ENCODE measurements around the gene RAB3A.

Gene RAB3A, protein sequence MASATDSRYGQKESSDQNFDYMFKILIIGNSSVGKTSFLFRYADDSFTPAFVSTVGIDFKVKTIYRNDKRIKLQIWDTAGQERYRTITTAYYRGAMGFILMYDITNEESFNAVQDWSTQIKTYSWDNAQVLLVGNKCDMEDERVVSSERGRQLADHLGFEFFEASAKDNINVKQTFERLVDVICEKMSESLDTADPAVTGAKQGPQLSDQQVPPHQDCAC

DNA sequence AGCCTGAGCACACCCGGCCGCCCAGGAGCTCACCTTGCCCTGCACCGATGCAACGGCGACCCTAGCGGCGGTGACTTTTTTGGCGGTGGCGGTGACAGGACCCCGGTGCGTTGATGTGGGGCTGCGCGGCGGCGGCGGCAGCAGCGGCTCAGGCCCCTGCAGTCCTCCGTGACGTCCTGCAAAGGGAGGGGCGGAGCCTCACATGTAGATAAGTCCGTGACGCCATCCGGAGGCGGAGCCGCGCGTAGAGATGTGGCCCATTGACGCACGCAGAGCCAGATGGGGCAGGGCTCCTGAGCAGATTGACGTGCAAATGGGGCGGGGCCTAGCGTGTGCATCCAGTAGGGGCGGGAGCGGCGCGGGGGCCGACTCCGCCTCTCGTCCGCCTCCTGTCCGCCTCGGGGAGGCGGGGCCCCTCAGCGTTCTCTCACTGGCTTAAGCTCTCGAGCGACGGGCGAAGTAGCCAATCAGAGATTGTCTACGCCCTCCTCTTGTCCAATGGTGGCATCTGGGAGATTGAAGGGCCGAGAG, at the start of gene RAB3A:
RAB3A (minus strand) TSS at position 180 of the 531 bp plus-strand sequence. CDS start 1,302 bp downstream, outside the sequence.
- DNase-seq (ENCODE audit: low read depth) = peak; percentile 98

DNA sequence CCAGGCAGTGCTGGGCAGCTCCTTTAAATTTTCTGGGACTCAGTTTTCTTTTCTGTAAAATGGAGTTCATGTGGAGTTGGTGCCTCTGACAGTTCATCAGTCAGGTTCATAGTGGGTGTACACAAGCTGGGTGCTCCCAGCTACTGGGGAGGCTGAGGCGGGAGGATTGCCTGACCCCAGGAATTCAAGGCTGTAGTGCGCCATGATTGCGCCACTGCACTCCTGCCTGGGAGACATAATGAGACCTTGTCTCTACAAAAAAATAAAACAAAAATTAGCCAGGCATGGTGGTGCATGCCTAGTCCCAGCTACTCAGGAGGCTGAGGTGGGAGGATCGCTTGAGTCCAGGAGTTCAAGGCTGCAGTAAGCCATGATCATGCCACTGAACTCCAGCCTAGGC, 49.3 kb upstream of the RAB3A start:
- DNase-seq (ENCODE audit: low read depth) = no peak

DNA sequence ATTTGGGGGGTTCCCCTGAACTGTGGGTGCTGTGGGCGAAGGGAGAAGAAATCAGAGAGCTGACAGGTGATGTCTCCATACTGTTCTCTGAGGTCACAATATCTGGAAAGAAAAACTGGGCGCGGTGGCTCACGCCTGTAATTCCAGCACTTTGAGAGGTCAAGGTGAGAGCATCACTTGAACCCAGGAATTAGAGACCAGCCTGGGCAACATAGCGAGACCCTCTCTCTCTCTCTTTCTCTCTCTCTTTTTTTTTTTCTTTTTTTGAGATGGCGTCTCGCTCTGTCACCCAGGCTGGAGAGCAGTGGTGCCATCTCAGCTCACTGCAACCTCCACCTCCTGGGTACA, 48.5 kb upstream of the RAB3A start:
- no peak for DNase-seq (ENCODE audit: low read depth)

DNA sequence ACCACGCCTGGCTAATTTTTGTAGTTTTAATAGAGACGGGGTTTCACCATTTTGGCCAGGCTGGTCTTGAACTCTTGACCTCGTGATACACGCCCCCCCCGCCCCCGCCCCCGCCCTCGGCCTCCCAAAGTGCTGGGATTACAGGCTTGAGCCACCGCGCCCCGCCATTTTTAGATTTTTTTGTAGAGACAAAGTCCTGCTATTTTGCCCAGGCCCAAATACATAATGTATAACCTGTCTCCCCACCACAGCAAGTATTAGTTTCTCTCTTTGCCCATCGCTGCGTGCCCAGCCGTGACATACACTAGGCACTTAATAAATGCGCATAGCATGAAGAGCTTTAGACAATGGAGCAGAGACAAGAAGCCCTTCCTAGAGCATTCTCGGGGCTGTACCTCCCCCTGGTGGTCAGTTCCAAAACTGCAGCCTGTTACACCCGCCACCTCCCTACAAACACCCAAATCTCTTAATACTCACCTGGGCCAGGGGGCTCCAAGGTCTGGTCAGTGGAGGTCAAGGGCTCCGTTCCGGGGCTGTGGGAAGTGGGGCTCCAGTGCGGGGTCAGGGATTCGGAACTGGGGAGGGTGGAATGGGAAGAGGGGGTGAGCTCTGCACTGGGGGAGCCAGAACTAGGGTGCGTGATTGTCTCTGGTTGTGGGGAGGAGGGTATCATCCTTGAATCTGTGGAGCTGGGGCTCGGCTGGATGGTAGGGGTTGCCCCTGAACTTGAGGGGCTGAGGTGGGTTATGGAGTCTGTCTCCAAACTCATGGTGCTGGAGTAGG, 47.9 kb upstream of the RAB3A start:
- DNase-seq (ENCODE audit: low read depth) = peak; percentile 76

DNA sequence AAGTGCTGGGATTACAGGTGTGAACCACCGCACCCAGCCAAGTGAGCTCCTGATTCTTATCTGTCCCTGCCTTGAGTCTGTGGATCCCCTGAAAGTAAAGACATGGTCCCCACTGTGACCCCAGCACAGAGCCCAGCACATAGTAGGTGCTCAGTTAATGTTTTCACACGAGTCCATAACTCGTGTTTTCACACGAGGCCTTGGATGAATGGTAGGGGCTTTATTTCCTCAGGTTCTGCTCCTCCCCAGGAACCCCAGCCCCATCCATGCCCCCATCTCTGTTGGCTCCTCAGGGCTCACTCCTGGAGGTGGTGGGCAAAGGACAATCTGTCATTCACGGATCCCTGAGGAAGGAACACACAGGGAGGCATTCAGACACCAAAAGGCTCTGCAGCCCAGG, 46.0 kb upstream of the RAB3A start:
- DNase-seq (ENCODE audit: low read depth) = no peak

DNA sequence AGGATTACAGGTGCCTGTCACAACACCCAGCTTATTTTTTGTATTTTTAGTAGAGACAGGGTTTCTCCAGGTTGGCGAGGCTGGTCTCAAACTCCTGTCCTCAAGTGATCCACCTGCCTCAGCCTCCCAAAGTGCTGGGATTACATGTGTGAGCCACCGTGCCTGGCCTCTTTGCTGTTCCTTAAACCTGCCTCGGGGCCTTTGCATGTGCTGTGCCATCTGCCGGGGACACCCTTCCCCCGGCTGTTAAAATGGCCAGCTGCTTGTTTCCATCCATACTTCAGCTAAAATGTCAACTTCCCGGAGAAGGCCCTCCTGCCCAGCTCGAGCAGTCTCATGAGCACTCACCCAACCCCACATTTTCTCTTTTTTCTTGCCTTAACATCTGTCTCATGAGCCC, 41.5 kb upstream of the RAB3A start:
- DNase-seq (ENCODE audit: low read depth) = no peak

DNA sequence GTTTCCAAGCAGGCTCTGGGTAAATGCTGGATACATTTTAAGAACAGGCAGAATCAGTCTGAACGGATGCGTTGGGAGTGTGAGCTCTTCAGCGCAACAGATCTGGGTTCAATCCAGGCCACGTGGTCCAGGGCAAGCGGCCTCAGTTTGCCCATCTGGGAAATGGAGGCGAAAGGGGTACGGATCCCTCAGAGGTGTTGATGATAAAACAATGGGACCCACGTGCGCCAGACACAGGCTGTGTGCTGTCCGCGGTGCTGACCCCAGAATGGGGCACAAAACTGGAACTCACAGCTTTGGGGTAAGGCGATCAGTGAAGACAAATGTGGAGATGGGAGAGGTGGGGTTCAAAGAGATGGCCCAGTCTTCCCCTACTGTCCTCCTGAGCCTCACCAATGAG, 35.5 kb upstream of the RAB3A start:
- no peak for DNase-seq (ENCODE audit: low read depth)

DNA sequence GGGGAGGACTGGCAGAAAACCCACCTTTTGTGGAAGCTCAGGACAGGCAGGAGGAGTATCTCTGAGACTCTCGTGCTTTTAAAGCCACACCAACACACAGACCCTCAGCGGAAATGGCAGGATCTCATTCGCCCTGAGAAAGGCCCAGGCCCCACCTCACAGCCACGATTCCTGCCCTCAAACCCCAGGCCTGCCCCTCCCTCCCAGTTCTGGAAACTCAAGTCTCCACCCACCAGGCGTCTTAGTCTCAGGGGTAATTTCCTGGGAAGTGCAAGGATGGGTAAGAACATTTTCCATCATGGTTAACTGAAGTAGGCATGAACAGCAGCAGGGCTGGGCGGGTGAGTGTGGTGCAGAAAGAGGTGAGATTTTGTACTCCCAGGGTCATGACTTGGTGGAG, 30.4 kb upstream of the RAB3A start:
- no peak for DNase-seq (ENCODE audit: low read depth)

DNA sequence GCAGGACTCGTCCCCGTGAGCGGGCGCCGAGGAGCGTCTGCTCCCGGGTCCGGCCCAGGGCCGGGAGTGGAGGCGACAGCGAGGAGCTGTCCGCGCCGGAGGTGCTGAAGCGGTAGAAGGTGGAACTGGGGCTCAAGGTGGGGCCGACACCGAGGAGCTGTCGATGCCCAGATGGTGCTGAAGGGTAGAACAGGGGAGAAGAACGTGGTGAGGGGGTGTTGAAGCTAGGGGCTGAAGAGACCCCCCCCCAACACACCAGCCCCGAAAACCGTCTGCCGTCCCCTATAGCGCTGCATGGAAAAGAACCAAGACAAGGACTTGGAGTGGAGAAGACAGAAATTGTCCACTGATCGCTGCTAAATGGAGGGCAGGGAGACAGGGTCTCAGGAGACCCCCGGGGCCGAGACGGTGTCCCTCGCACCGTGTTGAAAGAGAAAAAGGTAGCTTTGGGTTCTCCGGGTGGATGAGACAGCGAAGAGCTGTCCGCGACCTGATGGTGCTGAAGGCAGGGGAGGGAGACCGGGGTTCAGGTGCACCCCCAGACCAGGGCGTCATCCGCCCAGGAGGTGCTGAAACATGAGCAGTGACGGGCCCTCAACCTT, 29.5 kb upstream of the RAB3A start:
- DNase-seq (ENCODE audit: low read depth) = peak; percentile 14

DNA sequence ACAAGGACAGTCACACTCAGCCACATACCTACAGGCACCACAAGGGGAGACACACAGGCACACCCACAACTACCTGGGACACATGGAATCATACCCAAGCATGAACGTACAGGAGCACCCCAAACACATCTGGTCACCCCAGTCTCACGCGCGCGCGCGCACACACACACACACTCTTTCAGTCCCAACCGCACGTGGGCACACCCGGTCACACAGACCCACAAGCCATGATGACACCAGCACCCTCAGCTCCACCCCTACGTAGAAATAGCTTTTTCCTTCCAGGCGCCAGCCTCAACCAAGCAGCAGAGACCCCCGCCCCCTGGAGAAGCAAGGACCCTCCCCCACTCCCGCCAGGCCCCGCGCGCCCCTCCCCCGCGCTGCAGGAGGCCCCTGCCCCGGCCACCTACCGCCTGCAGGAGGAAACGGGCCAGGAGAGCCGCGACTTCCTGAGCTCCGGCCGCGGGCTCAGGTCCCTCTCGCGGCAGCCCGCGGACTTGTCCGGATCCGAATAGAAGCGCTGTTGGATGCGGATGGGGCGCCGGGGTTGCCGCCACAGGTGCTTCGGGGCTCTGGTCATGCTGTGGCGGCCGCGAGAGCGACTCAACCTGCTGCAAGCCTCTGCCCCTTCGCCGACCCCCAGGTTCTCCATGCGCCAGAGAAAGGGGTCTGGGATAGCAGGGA, 28.8 kb upstream of the RAB3A start:
- DNase-seq (ENCODE audit: low read depth) = no peak

DNA sequence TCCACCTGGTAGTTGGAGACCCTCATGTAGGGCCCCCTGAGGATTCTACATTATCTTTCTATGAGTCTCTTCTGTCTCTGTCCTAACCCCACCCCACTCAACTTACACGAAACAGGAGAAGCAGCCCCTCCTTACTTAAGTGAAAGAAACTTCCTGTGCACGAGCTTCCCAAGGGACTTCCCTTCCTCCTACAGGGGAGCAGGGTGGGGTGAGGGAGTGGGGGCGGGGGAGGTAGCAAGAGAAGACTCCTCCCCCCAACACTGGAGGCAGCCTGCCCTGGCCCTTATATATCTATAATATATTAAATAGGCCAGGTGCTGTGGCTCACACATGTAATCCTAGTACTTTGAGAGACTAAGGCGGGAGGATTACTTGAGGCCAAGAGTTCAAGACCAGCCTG, 27.9 kb upstream of the RAB3A start:
- no peak for DNase-seq (ENCODE audit: low read depth)

DNA sequence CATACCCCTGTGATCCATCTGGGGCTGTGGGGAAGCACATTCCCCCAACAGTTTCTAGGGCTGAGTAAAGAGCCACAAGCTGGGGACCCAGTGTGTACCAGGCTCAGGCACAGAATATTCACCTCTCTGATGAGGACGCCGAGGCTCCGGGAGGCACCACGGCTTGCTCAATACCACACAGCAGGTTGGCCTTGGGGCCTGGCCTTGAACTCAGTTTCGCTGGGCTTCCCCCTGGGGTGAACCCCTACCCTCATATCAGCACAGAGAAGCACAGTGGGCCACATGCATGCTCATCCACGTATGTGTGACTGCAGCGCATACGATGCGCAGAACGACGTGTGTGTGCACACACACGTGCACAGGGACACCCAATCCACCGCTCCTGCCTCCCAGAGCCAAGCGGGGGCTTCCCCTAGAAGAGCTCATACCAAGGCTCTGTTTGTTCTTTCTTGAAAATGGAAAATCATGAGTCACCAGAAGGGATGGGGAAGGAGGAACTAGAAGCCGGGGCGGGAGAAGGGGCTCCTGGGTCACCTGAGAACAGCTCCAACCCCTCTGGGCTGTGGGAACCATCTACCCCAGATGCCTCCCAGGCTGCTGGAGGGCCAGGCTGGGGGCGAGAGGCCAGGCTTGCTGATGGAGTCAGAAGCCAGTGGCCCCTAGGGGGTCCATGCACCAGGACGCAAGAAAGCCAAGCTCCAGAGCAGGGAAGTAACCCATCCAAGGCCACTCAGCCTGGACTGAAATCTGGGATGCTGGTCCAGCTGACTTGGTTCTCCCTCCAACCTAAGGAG, 27.3 kb upstream of the RAB3A start:
- DNase-seq (ENCODE audit: low read depth) = no peak

DNA sequence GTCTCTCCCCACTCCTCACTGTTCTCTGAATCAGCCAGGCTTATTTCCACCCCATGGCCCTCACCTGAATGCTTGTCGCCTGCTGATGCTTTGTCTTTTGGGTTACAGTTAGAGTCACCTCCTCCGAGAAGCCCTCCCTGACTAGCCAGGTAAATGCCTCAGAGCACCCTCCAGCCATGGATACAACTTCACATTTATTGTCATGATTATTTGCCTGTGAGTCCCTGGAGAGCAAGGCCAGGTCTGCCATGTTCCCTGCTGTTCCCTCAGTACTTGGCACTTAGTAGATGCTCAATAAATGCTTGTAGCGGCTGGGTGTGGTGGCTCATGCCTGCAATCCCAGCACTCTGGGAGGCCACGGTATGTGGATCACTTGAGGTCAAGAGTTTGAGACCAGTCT, 26.1 kb upstream of the RAB3A start:
- DNase-seq (ENCODE audit: low read depth) = no peak

DNA sequence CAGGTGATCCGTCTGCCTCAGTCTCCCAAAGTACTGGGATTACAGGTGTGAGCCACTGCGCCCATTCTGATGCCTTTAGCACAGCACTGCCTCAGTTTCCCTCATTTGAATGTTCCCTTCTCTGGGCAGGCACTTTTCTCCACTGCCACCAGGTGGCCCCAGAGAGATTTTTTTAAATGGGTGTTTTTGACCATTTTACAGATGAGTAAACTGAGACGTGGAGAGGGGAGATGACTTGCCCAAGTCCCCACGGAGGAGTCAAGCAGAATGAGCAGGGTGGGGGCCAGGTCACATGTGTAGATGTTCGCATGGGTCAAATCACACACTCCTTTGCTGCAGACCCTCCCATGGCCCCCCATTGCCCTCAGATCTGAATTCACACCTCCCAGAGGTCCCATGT, 25.6 kb upstream of the RAB3A start:
- DNase-seq (ENCODE audit: low read depth) = no peak

DNA sequence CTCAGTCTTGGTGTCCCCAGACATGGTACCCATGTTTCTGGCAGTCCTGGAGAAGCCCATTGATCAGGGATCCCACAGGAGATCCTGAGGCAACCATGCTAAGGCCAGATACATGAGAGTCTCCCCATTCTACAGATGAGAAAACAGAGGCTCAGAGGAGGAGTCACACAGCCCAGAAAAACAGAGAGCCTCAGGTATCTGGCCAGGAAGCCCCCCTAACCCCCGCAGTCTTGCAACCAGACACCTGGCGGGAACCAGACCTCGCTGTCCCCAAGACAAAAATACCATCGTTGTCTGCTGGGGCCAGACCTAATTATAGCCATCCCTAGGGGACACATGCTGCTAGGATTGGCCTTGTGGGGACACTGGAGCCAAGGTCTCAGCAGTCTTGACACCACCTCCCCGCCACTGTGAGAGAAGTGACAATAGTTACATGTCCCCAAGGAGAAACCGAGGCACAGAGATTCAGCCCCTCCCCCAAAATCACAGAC, 24.0 kb upstream of the RAB3A start:
- no peak for DNase-seq (ENCODE audit: low read depth)

DNA sequence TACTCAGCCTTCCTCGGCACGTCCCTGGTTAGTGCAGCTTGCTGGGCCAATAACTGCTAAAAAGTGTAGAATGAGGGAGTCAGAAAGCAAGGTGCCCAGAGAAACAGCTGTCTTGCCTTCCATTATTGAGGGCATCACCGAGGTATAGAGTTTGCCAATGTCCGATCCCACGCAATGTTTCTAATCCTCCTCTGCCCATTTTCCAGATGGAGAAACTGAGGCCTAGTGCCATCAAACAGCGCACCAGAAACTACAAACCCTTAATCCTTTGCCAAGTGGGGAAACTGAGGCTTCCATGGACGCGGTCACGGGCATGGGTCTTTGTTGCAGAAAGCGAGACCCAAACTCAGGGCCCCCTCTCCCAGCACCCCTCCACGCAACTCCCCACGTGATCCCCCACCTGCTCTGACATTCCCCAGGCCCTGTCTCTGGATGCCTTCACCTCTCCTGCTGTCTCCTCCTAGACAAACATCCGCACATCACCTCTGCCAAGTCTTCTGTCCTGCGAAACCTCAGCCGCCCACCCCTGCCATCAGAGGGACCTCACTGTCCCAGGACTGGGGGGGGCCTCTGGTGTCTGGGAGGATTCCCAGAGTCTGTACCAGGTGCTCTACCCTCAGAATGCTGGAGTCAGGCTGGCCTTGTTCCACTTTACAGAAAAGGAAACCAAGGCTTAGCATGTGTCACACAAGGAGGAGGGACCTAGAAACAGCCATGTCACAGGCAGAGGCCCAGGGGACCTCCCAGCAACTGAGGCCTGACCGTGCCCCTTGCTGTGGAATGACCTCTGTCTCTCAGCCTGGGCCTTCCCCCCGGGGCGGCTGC, 23.3 kb upstream of the RAB3A start:
- no peak for DNase-seq (ENCODE audit: low read depth)

DNA sequence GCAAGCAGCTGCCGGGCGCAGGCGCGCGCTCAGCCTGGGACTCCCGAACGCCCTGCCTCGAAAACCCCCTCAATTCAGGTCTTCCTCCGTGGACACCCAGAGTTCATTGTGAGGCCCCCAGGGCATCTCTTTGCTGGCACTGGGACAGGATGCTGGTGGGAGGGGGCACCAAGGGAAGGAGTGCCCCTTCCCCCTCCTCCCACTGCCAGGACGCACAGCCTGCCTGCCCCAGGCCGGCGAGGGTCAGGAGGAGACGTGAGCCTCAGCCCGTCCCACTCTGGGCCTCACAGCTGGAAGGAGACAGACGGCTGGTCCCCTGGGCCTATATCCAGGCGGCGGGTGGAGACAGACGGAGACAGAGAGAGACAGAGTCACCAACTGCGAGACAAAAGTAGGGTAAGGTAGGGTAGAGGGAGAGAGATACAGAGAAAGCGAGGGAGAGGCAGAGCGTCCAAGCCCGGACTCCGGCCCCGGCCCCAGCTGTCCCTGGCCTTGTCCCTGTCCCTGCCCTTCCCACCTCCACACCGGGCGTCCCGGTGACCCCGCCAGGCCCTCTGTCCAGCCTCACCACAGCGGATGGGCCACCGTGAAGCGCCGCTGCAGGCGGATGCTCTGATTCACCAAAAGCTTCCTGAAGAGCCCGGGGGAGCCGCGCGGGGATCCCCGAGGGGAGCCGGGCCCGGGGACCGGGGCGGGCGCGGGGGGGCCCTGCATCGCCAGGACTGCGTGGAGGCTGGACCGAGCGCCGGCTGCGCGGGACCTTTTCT, 22.0 kb upstream of the RAB3A start, which contains the start of gene PDE4C:
PDE4C (minus strand) TSS at position 737 of the 767 bp plus-strand sequence; CDS start at position 714, 23 bp downstream.
- no peak for DNase-seq (ENCODE audit: low read depth)

DNA sequence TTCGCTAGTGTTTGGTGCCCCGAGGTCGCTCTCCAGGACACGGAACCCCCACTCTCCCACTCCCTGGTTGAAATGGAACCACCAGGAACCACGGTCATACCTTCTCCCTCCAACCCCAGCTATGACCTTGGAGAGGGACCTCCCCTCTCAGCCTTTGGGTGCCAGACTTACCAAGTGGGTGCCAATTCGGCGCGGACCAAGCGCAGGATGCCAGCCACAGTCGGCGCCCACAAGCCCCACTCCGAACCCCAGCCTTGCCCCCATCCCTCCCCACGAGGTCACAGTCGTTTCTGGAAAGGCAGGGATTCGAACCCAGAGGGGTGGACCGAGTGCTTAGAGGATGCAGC, 21.5 kb upstream of the RAB3A start:
- no peak for DNase-seq (ENCODE audit: low read depth)

DNA sequence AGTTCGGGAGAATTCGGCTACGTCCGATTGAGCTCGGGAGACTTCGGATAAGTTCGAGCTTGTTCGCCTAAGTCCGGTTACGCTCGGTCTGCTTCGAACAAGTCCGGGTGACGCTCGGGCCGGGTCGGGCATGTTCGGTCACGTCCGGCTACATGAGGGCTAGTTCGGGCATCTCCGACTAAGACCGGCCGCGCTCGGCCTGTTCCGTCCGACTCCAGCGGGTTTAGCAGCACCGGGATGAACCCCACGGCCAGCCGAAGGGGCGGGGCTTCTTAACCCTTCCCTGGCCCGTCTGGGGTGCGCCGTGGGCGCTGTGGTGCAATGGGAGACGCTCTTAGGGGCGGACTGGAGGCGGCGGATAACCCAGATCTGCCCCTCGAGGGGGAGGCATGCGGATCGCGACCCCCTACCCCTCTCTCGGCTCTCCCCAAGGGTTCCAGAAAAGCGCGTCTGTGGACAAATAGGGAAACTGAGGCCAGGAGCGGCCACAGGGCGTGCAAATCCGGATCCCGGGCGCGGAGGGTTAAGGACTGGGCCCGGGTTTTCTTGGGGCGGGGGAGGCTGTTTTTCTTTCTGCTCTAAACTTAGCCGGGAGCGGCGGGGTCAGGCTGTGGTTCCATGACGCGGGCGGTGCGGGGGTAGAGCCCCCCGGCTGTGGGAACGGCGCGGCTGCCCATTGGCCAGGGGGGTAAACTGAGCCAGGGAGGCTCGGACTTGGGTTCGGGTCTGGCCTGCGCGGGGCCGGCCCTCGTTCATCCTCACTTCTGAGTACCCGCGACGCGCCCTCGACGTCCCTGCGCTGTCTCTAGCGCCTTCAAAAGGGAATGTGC, 20.9 kb upstream of the RAB3A start:
- DNase-seq (ENCODE audit: low read depth) = peak; percentile 73

Data from activated gamma-delta T cell treated with anti-CD3 and anti-CD28 coated beads, Interleukin-2, amount 50 U/mL, for 16 hours (primary cell).